Kasumi-1 (cell line): Measurements from ENCODE around the gene PCDHA11.
A peak's percentile ranks its signal among the peaks of the same experiment; 100 is the strongest.
"Not testable (repeated sequence)": the region's sequence is repeated elsewhere in the genome, so short reads cannot be mapped to it uniquely, and the experiment has no call there.

ENCODE experiments used
- DNase-seq, 2 experiments: peaks; one replicate each; lab custom pipeline; 2025; lab: John Stamatoyannopoulos, UW

Gene PCDHA11

GRCh38 chr5:140868721-140869554, at the start of gene PCDHA11:
PCDHA11 (plus strand) TSS chr5:140868957; CDS start chr5:140869104, 147 bp downstream.
- DNase-seq = no peak

- DNase-seq = no peak
Measured at GRCh38 chr5:140821375-140822280, 47.1 kb upstream of the PCDHA11 start, which contains the start of gene PCDHA5. PCDHA5 (plus strand) TSS chr5:140821613.

GRCh38 chr5:140822281-140822629, 46.5 kb upstream of the PCDHA11 start:
- no peak for DNase-seq

GRCh38 chr5:140822969-140823368, 45.8 kb upstream of the PCDHA11 start:
- not testable (repeated sequence) for DNase-seq

- no peak for DNase-seq
Measured at GRCh38 chr5:140823475-140823874, 45.3 kb upstream of the PCDHA11 start.

GRCh38 chr5:140827704-140828361, 40.9 kb upstream of the PCDHA11 start, which contains the start of gene PCDHA6:
PCDHA6 (plus strand) TSS chr5:140827960; CDS start chr5:140828092, 132 bp downstream.
- DNase-seq = no peak

- no peak for DNase-seq
Measured at GRCh38 chr5:140828362-140828737, 40.4 kb upstream of the PCDHA11 start.

GRCh38 chr5:140829511-140830501, 39.0 kb upstream of the PCDHA11 start:
- not testable (repeated sequence) for DNase-seq

GRCh38 chr5:140833993-140834392, 34.8 kb upstream of the PCDHA11 start, which contains the start of gene PCDHA7:
PCDHA7 (plus strand) TSS chr5:140834269; CDS start chr5:140834384, 115 bp downstream.
- no peak for DNase-seq

- DNase-seq = not testable (repeated sequence)
Measured at GRCh38 chr5:140834439-140835008, 34.2 kb upstream of the PCDHA11 start.

GRCh38 chr5:140835622-140836510, 32.9 kb upstream of the PCDHA11 start:
- no peak for DNase-seq

- DNase-seq = peak; percentile 25 to 30
Measured at GRCh38 chr5:140840978-140841962, 27.5 kb upstream of the PCDHA11 start, which contains the start of gene PCDHA8. PCDHA8 (plus strand) TSS chr5:140841187; CDS start chr5:140841322, 135 bp downstream.

- DNase-seq = no peak
Measured at GRCh38 chr5:140842798-140843733, 25.7 kb upstream of the PCDHA11 start.

GRCh38 chr5:140848139-140849102, 20.3 kb upstream of the PCDHA11 start, which contains the start of gene PCDHA9:
PCDHA9 (plus strand) TSS chr5:140848382; CDS start chr5:140848496, 114 bp downstream.
- DNase-seq = not testable (repeated sequence)
